ENCODE measurements around the gene FTSJ1.

FTSJ1 gene

DNA sequence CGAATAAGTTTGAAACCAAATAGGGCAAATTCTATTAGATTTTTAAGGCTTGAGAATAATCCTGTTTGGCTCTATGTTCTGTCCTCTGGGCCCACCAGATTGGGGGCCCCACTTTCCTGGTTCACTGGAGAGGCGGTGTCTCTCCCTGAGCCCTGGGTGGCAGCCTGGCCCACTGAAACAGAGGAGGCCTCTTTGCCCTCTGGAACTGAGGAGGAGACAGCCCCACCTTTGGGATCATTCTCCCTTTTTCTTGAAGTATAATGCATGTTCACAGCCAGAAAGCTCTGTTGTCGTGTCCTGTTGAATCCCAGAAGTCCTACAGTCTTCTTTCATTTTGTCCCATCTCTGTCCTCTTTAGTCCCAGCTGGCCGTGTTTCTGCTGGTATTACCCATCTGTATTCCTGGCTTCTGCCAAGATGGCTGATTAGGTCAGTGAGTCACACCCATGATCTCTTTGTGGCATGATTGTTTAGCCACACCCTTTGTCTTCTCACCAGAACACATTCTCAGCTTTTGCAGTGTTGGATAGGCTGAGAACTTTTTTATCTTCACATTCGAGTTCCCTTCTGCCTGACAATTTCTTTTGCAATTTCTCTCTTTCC is 55.5 kb downstream of the FTSJ1 start:
- no peak for DNase-seq

DNA sequence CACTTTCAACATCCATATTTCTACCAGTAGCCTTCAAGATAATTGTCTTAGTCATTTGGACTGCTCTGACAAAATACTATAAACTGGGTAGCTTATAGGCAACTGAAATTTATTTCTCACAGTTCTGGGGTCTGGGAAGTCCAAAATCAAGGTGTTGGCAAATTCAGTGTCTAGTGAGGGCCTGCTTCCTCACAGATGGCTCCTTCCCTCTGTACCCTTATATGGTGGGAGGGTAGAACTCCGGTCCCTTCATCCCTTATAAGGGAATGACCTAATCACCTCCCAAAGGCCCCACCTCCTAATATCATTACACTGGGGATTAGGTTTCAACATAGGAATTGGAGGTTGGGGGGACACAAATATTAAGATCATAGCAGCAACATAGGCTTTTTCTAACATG is 56.2 kb downstream of the FTSJ1 start:
- DNase-seq = no peak

- no peak for DNase-seq
These were observed 57.2 kb downstream of the FTSJ1 start for GRCh38 chrX:48533165-48533564.

Data from right hindlimb (tissue), 1 donor.